ENCODE data around the gene ADAP1. TPM values are rescaled to one million over a fixed set of nuclear protein-coding genes. Genes with fewer than 3 reads are reported as not detected.

Gene ADAP1
- total RNA-seq, 1 donor from 2014 or later = 26.9 TPM

GRCh38 chr7:901041-901387 is 53.5 kb downstream of the ADAP1 start:
- TF ChIP-seq, protein P1, sequence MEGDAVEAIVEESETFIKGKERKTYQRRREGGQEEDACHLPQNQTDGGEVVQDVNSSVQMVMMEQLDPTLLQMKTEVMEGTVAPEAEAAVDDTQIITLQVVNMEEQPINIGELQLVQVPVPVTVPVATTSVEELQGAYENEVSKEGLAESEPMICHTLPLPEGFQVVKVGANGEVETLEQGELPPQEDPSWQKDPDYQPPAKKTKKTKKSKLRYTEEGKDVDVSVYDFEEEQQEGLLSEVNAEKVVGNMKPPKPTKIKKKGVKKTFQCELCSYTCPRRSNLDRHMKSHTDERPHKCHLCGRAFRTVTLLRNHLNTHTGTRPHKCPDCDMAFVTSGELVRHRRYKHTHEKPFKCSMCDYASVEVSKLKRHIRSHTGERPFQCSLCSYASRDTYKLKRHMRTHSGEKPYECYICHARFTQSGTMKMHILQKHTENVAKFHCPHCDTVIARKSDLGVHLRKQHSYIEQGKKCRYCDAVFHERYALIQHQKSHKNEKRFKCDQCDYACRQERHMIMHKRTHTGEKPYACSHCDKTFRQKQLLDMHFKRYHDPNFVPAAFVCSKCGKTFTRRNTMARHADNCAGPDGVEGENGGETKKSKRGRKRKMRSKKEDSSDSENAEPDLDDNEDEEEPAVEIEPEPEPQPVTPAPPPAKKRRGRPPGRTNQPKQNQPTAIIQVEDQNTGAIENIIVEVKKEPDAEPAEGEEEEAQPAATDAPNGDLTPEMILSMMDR (IDR thresholded peaks at IDR 0.05; ENCODE audit: insufficient read depth, low read length, severe bottlenecking) = no peak
- H3K27me3 ChIP-seq (ENCODE audit: control insufficient read depth, insufficient read depth, low read length) = no peaks in the 10 kb centered on the region
- H3K4me3 ChIP-seq (ENCODE audit: low read depth, low read length) = no peak overlapping the region
- H3K36me3 ChIP-seq (ENCODE audit: control insufficient read depth, insufficient read depth, low read length) = peaks cover 6% of the 10 kb centered on the region
- FAIRE-seq (no peak), DNase-seq (ENCODE audit: low read depth) (no peak)

DNA sequence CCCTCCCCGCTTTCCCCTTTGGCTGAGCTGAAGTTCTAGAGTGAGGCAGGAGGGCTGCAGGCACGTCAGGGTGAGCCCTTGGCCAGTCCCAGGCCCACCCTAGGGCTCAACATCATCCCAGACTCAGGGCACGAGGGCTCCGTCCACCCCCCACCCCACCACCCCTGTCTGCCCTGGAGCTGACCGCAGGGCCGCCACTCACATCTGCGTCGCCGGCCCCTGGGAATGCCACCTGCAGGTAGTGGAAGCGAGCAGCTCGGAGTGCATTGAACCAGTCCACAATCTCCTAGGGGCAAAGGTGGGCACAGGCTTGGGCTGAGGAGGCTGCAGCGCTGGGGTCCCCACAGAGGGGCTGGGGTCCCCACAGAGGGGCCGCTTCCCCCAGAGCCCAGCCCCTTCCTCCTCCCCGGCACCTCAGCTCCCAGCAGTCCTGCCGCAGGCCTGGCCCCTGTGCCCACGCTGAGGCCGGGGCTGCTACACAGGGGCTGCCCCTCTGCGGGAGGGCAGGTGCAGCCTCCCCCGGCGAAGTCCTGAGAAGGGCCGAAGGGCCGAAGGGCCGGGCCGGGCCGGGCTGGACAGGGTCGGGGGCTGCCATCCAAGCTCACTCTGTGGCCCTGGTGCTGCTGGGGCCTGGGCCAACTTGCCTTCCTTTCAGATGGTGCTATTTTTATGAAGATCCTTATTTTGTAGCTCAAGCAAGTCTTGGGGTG is 54.0 kb downstream of the ADAP1 start:
- H3K4me3 ChIP-seq (ENCODE audit: low read depth, low read length) = no peak overlapping the region
- no peak for DNase-seq (ENCODE audit: low read depth)
- no peak for FAIRE-seq
- TF ChIP-seq, protein P1 (IDR thresholded peaks at IDR 0.05; ENCODE audit: insufficient read depth, low read length, severe bottlenecking) = no peak
- peaks cover 8% of the 10 kb centered on the region for H3K36me3 ChIP-seq (ENCODE audit: control insufficient read depth, insufficient read depth, low read length)
- H3K27me3 ChIP-seq (ENCODE audit: control insufficient read depth, insufficient read depth, low read length) = no peaks in the 10 kb centered on the region

DNA sequence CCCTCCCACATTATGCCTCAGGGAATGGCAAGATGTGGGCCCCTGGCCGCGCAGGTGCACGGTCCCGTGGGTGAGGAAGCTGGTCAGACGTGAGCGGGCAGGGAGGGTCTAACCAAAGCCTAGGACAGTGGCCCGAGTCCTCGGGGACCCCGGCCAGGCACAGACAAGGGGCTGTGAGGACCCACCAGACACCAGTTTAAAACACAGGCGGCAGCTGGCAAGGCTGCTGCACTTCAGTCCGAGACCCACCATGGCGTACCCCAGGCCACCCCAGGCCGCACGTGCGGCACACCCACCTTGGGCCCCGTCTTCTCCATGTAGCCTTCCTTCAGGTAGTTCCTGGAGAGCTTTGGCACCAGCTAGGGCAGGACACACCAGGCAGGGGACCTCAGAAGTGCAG is 54.7 kb downstream of the ADAP1 start:
- FAIRE-seq = no peak
- DNase-seq (ENCODE audit: low read depth) = no peak
- TF ChIP-seq, protein P1 (IDR thresholded peaks at IDR 0.05; ENCODE audit: insufficient read depth, low read length, severe bottlenecking) = no peak
- Histone ChIP-seq H3K4me3 (ENCODE audit: low read depth, low read length) (no peak overlapping the region), H3K36me3 (ENCODE audit: control insufficient read depth, insufficient read depth, low read length) (peaks cover 10% of the 10 kb centered on the region), H3K27me3 (ENCODE audit: control insufficient read depth, insufficient read depth, low read length) (no peaks in the 10 kb centered on the region)

GRCh38 chr7:898855-899681 is 55.4 kb downstream of the ADAP1 start:
- Histone ChIP-seq H3K27me3 (ENCODE audit: control insufficient read depth, insufficient read depth, low read length) (no peaks in the 10 kb centered on the region), H3K4me3 (ENCODE audit: low read depth, low read length) (no peak overlapping the region), H3K36me3 (ENCODE audit: control insufficient read depth, insufficient read depth, low read length) (peaks cover 12% of the 10 kb centered on the region)
- no peak for FAIRE-seq
- DNase-seq (ENCODE audit: low read depth) = no peak
- TF ChIP-seq, protein P1 (IDR thresholded peaks at IDR 0.05; ENCODE audit: insufficient read depth, low read length, severe bottlenecking) = no peak

- peaks cover 16% of the 10 kb centered on the region for H3K36me3 ChIP-seq (ENCODE audit: control insufficient read depth, insufficient read depth, low read length)
- no peak for DNase-seq (ENCODE audit: low read depth)
- TF ChIP-seq, protein P1 (IDR thresholded peaks at IDR 0.05; ENCODE audit: insufficient read depth, low read length, severe bottlenecking) = no peak
- no peaks in the 10 kb centered on the region for H3K27me3 ChIP-seq (ENCODE audit: control insufficient read depth, insufficient read depth, low read length)
- FAIRE-seq = no peak
- H3K4me3 ChIP-seq (ENCODE audit: low read depth, low read length) = no peak overlapping the region
Observed at GRCh38 chr7:898460-898854, 56.0 kb downstream of the ADAP1 start.
